Measurements from ENCODE around the gene DNASE1L1. TPM values are rescaled to one million over a fixed set of nuclear protein-coding genes. Genes with fewer than 3 reads are reported as not detected.

Gene DNASE1L1
- total and polyA plus RNA-seq, 2 of the 13 experiments (the other 11 are each of a cell fraction or from before 2014, with no cell fraction given), result 4.7 to 12.3 TPM

DNA sequence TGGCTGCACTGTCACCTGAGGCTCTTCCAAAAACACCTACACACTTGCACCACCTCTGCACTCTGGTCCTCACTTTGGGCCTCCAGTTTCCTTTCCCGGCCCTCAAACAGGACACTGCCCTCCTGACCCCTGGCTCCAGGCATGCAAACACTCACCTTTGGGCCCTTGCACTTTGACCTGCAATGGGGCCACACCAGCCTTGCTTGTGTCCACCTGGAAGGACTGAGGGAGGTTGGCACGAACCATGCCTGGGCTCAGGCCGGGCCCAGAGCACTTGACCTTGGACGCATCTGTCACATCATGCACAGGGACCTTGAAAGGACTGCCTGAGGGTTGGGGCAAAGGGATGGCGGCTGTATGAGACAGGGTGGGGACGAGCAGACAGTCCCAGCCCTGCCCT lies 50.2 kb downstream of the DNASE1L1 start (continued):
- TF ChIP-seq ZNF101 (CRISPR knock-in tag; IDR thresholded peaks at IDR 0.05; ENCODE audit: borderline replicate concordance, low read depth), result no peak
- TF ChIP-seq NCOA1 (CRISPR knock-in tag; IDR thresholded peaks at IDR 0.05), result no peak
- TF ChIP-seq, protein P1, sequence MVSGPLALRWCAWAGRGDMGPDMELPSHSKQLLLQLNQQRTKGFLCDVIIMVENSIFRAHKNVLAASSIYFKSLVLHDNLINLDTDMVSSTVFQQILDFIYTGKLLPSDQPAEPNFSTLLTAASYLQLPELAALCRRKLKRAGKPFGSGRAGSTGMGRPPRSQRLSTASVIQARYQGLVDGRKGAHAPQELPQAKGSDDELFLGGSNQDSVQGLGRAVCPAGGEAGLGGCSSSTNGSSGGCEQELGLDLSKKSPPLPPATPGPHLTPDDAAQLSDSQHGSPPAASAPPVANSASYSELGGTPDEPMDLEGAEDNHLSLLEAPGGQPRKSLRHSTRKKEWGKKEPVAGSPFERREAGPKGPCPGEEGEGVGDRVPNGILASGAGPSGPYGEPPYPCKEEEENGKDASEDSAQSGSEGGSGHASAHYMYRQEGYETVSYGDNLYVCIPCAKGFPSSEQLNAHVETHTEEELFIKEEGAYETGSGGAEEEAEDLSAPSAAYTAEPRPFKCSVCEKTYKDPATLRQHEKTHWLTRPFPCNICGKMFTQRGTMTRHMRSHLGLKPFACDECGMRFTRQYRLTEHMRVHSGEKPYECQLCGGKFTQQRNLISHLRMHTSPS (CRISPR knock-in tag; IDR thresholded peaks at IDR 0.05; ENCODE audit: low read depth), result peak; percentile 77; the same call in 1 of the 2 replicates
- no peak for TF ChIP-seq HHEX (CRISPR knock-in tag; IDR thresholded peaks at IDR 0.05)
- TF ChIP-seq NBN (conservative IDR thresholded peaks at IDR 0.05), result no peak
- TF ChIP-seq, protein P2, sequence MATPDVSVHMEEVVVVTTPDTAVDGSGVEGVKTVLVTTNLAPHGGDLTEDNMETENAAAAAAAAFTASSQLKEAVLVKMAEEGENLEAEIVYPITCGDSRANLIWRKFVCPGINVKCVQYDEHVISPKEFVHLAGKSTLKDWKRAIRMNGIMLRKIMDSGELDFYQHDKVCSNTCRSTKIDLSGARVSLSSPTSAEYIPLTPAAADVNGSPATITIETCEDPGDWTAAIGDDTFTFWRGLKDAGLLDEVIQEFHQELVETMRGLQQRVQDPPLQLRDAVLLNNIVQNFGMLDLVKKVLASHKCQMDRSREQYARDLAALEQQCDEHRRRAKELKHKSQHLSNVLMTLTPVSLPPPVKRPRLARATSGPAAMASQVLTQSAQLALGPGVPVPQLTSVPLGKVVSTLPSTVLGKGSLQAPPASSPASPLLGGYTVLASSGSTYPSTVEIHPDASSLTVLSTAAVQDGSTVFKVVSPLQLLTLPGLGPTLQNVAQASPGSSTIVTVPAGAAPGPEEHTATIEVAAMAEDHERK (CRISPR knock-in tag; IDR thresholded peaks at IDR 0.05; ENCODE audit: low read depth), result no peak
- no peak for TF ChIP-seq POLR2G (IDR thresholded peaks at IDR 0.05; ENCODE audit: low read depth, low read length)
- TF ChIP-seq GABPB1 (CRISPR knock-in tag; IDR thresholded peaks at IDR 0.05), result no peak
- TF ChIP-seq, protein P3, sequence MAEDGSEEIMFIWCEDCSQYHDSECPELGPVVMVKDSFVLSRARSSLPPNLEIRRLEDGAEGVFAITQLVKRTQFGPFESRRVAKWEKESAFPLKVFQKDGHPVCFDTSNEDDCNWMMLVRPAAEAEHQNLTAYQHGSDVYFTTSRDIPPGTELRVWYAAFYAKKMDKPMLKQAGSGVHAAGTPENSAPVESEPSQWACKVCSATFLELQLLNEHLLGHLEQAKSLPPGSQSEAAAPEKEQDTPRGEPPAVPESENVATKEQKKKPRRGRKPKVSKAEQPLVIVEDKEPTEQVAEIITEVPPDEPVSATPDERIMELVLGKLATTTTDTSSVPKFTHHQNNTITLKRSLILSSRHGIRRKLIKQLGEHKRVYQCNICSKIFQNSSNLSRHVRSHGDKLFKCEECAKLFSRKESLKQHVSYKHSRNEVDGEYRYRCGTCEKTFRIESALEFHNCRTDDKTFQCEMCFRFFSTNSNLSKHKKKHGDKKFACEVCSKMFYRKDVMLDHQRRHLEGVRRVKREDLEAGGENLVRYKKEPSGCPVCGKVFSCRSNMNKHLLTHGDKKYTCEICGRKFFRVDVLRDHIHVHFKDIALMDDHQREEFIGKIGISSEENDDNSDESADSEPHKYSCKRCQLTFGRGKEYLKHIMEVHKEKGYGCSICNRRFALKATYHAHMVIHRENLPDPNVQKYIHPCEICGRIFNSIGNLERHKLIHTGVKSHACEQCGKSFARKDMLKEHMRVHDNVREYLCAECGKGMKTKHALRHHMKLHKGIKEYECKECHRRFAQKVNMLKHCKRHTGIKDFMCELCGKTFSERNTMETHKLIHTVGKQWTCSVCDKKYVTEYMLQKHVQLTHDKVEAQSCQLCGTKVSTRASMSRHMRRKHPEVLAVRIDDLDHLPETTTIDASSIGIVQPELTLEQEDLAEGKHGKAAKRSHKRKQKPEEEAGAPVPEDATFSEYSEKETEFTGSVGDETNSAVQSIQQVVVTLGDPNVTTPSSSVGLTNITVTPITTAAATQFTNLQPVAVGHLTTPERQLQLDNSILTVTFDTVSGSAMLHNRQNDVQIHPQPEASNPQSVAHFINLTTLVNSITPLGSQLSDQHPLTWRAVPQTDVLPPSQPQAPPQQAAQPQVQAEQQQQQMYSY (CRISPR knock-in tag; IDR thresholded peaks at IDR 0.05), result no peak
- no peak for TF ChIP-seq FOXK2 (IDR thresholded peaks at IDR 0.05)
- no peak for TF ChIP-seq ZNF713 (CRISPR knock-in tag; IDR thresholded peaks at IDR 0.05)
- TF ChIP-seq RXRB (CRISPR knock-in tag; IDR thresholded peaks at IDR 0.05; ENCODE audit: borderline replicate concordance), result peak; percentile 50; the same call in 1 of the 2 replicates
- TF ChIP-seq DMAP1 (CRISPR knock-in tag; IDR thresholded peaks at IDR 0.05), result no peak
- no peak for TF ChIP-seq ZNF670 (CRISPR knock-in tag; IDR thresholded peaks at IDR 0.05; ENCODE audit: borderline replicate concordance)
- no peak for TF ChIP-seq TSC22D2 (CRISPR knock-in tag; IDR thresholded peaks at IDR 0.05; ENCODE audit: borderline replicate concordance)
- TF ChIP-seq, protein P4, sequence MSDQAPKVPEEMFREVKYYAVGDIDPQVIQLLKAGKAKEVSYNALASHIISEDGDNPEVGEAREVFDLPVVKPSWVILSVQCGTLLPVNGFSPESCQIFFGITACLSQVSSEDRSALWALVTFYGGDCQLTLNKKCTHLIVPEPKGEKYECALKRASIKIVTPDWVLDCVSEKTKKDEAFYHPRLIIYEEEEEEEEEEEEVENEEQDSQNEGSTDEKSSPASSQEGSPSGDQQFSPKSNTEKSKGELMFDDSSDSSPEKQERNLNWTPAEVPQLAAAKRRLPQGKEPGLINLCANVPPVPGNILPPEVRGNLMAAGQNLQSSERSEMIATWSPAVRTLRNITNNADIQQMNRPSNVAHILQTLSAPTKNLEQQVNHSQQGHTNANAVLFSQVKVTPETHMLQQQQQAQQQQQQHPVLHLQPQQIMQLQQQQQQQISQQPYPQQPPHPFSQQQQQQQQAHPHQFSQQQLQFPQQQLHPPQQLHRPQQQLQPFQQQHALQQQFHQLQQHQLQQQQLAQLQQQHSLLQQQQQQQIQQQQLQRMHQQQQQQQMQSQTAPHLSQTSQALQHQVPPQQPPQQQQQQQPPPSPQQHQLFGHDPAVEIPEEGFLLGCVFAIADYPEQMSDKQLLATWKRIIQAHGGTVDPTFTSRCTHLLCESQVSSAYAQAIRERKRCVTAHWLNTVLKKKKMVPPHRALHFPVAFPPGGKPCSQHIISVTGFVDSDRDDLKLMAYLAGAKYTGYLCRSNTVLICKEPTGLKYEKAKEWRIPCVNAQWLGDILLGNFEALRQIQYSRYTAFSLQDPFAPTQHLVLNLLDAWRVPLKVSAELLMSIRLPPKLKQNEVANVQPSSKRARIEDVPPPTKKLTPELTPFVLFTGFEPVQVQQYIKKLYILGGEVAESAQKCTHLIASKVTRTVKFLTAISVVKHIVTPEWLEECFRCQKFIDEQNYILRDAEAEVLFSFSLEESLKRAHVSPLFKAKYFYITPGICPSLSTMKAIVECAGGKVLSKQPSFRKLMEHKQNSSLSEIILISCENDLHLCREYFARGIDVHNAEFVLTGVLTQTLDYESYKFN (CRISPR knock-in tag; conservative IDR thresholded peaks at IDR 0.05), result peak; percentile 82
- TF ChIP-seq HDAC2 (CRISPR knock-in tag; IDR thresholded peaks at IDR 0.05), result peak; percentile 29; the same call in 1 of the 2 replicates
- TF ChIP-seq, protein P5, sequence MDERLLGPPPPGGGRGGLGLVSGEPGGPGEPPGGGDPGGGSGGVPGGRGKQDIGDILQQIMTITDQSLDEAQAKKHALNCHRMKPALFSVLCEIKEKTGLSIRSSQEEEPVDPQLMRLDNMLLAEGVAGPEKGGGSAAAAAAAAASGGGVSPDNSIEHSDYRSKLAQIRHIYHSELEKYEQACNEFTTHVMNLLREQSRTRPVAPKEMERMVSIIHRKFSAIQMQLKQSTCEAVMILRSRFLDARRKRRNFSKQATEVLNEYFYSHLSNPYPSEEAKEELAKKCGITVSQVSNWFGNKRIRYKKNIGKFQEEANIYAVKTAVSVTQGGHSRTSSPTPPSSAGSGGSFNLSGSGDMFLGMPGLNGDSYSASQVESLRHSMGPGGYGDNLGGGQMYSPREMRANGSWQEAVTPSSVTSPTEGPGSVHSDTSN (CRISPR knock-in tag; IDR thresholded peaks at IDR 0.05), result no peak
- no peak for TF ChIP-seq ZBTB8A (CRISPR knock-in tag; IDR thresholded peaks at IDR 0.05; ENCODE audit: borderline replicate concordance, low read depth)
- TF ChIP-seq PITX1 (CRISPR knock-in tag; IDR thresholded peaks at IDR 0.05), result no peak
- TF ChIP-seq ZSCAN25 (CRISPR knock-in tag; IDR thresholded peaks at IDR 0.05), result no peak

Measured in HepG2 (cell line).